ENCODE data around the gene MAP4K2. TPM values are rescaled to one million over a fixed set of nuclear protein-coding genes. Genes with fewer than 3 reads are reported as not detected.

The MAP4K2 gene
- total RNA-seq, 4 donors from 2014 or later: 10.2 to 49.1 (median 24.4) TPM

DNA sequence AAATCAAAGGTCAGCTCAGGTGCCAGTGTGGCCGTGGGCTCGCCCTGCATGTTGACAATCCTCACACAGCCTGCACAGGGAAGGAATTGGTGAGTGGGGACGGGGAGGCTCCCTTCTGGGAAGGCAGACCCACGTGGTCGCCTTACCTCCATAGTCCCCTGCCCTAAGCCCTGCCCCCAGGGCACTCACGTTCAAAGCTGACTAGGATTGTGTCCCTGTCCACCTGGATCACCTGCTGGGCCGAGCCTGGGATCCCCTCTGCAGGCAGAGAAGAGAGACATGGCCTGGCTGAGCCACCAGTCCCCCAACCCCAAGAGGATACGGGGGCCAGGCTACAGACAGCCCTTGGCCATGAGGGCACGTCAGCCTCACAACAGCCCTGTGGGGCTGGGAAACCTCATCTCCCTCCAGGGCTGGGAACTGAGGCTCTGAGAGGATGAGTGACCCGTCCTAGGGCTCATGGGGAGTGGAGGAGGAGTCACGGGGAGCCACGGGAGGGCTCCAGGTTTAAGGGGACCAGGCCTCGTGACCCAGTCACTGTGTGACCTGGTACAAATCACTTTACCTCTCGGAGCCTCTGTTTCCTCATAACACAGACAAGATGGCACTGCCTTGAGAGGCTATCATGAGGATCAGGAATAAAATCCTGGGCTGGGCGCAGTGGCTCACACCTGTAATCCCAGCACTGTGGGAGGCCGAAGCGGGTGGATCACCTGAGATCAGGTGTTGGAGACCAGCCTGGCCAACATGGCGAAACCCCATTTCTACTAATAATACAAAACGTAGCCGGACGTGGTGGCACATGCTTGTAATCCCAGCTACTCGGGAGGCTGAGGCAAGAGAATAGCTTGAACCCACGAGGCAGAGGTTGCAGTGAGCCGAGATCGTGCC, 12.6 kb downstream of the MAP4K2 start:
- H3K27me3 ChIP-seq: no peaks in the 10 kb centered on the region
- H3K27ac ChIP-seq: no peak overlapping the region
- H3K4me3 ChIP-seq: no peak overlapping the region
- no peaks in the 10 kb centered on the region for H3K9me3 ChIP-seq
- no peak for DNase-seq
- intact Hi-C loops (cut with DNase I; ENCODE audit: low total_unique reads): no loop called here
- TF ChIP-seq, protein P1, sequence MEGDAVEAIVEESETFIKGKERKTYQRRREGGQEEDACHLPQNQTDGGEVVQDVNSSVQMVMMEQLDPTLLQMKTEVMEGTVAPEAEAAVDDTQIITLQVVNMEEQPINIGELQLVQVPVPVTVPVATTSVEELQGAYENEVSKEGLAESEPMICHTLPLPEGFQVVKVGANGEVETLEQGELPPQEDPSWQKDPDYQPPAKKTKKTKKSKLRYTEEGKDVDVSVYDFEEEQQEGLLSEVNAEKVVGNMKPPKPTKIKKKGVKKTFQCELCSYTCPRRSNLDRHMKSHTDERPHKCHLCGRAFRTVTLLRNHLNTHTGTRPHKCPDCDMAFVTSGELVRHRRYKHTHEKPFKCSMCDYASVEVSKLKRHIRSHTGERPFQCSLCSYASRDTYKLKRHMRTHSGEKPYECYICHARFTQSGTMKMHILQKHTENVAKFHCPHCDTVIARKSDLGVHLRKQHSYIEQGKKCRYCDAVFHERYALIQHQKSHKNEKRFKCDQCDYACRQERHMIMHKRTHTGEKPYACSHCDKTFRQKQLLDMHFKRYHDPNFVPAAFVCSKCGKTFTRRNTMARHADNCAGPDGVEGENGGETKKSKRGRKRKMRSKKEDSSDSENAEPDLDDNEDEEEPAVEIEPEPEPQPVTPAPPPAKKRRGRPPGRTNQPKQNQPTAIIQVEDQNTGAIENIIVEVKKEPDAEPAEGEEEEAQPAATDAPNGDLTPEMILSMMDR (IDR thresholded peaks at IDR 0.05): no peak
- TF ChIP-seq POLR2A (IDR thresholded peaks at IDR 0.05): no peak
- no peaks in the 10 kb centered on the region for H3K4me1 ChIP-seq
- no peaks in the 10 kb centered on the region for H3K36me3 ChIP-seq

GRCh38 chr11:64789331-64790204, 13.4 kb downstream of the MAP4K2 start:
- DNase-seq: no peak
- no peaks in the 10 kb centered on the region for H3K27me3 ChIP-seq
- no peaks in the 10 kb centered on the region for H3K9me3 ChIP-seq
- H3K27ac ChIP-seq: no peak overlapping the region
- intact Hi-C loops (cut with DNase I; ENCODE audit: low total_unique reads): no loop called here
- H3K36me3 ChIP-seq: no peaks in the 10 kb centered on the region
- H3K4me1 ChIP-seq: no peaks in the 10 kb centered on the region
- no peak overlapping the region for H3K4me3 ChIP-seq
- TF ChIP-seq, protein P1 (IDR thresholded peaks at IDR 0.05): no peak
- TF ChIP-seq POLR2A (IDR thresholded peaks at IDR 0.05): no peak

- intact Hi-C loops (cut with DNase I; ENCODE audit: low total_unique reads): no loop called here
- no peak for TF ChIP-seq POLR2A (IDR thresholded peaks at IDR 0.05)
- TF ChIP-seq, protein P1 (IDR thresholded peaks at IDR 0.05): no peak
- Histone ChIP-seq H3K4me1 (no peaks in the 10 kb centered on the region), H3K36me3 (no peaks in the 10 kb centered on the region), H3K4me3 (no peak overlapping the region), H3K27ac (no peak overlapping the region), H3K27me3 (no peaks in the 10 kb centered on the region), H3K9me3 (no peaks in the 10 kb centered on the region)
- no peak for DNase-seq
Observed at GRCh38 chr11:64788321-64789215, 14.4 kb downstream of the MAP4K2 start.

- DNase-seq: peak in 1 of 2 donors; percentile 42
- H3K4me3 ChIP-seq: no peak overlapping the region
- H3K4me1 ChIP-seq: no peaks in the 10 kb centered on the region
- no peaks in the 10 kb centered on the region for H3K9me3 ChIP-seq
- H3K36me3 ChIP-seq: no peaks in the 10 kb centered on the region
- TF ChIP-seq, protein P1 (IDR thresholded peaks at IDR 0.05): peak in 3 of 4 experiments; percentile 41 to 51 (median 50)
- TF ChIP-seq POLR2A (IDR thresholded peaks at IDR 0.05): no peak
- intact Hi-C loops (cut with DNase I; ENCODE audit: low total_unique reads): no loop called here
- H3K27me3 ChIP-seq: no peaks in the 10 kb centered on the region
- H3K27ac ChIP-seq: no peak overlapping the region
Observed at GRCh38 chr11:64787526-64788320, 15.3 kb downstream of the MAP4K2 start.

Measured in uterus (tissue), 4 donors.